HUES6 (cell line): ENCODE results near the gene EPHB4.

Experiments used
- H3K27ac ChIP-seq: 2 replicates; pipeline ENCODE4 v1.7.0; 2013; ENCODE audit warnings: low read depth, mild to moderate bottlenecking, low read length, inconsistent platforms
- H3K27me3 ChIP-seq: 2 replicates; pipeline ENCODE4 v1.6.1; 2013; ENCODE audit warnings: low read length; ENCODE audit not compliant: control insufficient read depth, insufficient read depth
- H3K36me3 ChIP-seq: 2 replicates; pipeline ENCODE4 v1.6.1; 2013; ENCODE audit warnings: low read length; ENCODE audit not compliant: control insufficient read depth, insufficient read depth
- H3K4me1 ChIP-seq: 2 replicates; pipeline ENCODE4 v1.6.1; 2013; ENCODE audit warnings: low read length; ENCODE audit not compliant: control insufficient read depth, insufficient read depth
- H3K4me3 ChIP-seq: 2 replicates; pipeline ENCODE4 v1.5.1; 2013; ENCODE audit warnings: low read depth, low read length
- H3K9ac ChIP-seq: one replicate; pipeline ENCODE4 v1.6.1; 2013; ENCODE audit warnings: mild to moderate bottlenecking, low read length
- H3K9me3 ChIP-seq: 2 replicates; pipeline ENCODE4 v1.6.1; 2013; ENCODE audit warnings: low read depth, low read length; ENCODE audit not compliant: control insufficient read depth, insufficient read depth

EPHB4 gene

GRCh38 chr7:100826514-100827329 lies 601 bp downstream of the EPHB4 start:
- H3K4me3 ChIP-seq = peak overlapping the region; percentile 96
- H3K27ac ChIP-seq = peak overlapping the region; percentile 89
- H3K27me3 ChIP-seq = no peaks in the 10 kb centered on the region
- no peaks in the 10 kb centered on the region for H3K9me3 ChIP-seq
- peaks cover 30% of the 10 kb centered on the region for H3K36me3 ChIP-seq
- peaks cover 14% of the 10 kb centered on the region for H3K4me1 ChIP-seq
- peak overlapping the region; percentile 86 for H3K9ac ChIP-seq

- H3K9ac ChIP-seq = peak overlapping the region; percentile 86
- no peaks in the 10 kb centered on the region for H3K27me3 ChIP-seq
- H3K9me3 ChIP-seq = no peaks in the 10 kb centered on the region
- H3K27ac ChIP-seq = peak overlapping the region; percentile 89; the same call in 1 of the 2 replicates
- H3K36me3 ChIP-seq = peaks cover 35% of the 10 kb centered on the region
- peaks cover 14% of the 10 kb centered on the region for H3K4me1 ChIP-seq
- peak overlapping the region; percentile 96 for H3K4me3 ChIP-seq
Measured at GRCh38 chr7:100825751-100826513, 1.4 kb downstream of the EPHB4 start.

GRCh38 chr7:100825215-100825671 lies 2.1 kb downstream of the EPHB4 start:
- Histone ChIP-seq H3K27ac (no peak overlapping the region), H3K4me3 (peak overlapping the region; percentile 96), H3K9ac (peak overlapping the region; percentile 86), H3K36me3 (peaks cover 42% of the 10 kb centered on the region), H3K9me3 (no peaks in the 10 kb centered on the region), H3K27me3 (no peaks in the 10 kb centered on the region), H3K4me1 (peaks cover 14% of the 10 kb centered on the region)

GRCh38 chr7:100824499-100825214 lies 2.7 kb downstream of the EPHB4 start:
- Histone ChIP-seq H3K9ac (peak overlapping the region; percentile 86), H3K27ac (no peak overlapping the region), H3K36me3 (peaks cover 48% of the 10 kb centered on the region), H3K4me1 (peaks cover 14% of the 10 kb centered on the region), H3K4me3 (peak overlapping the region; percentile 96), H3K9me3 (no peaks in the 10 kb centered on the region), H3K27me3 (no peaks in the 10 kb centered on the region)

GRCh38 chr7:100823534-100823933 lies 3.8 kb downstream of the EPHB4 start:
- H3K27me3 ChIP-seq = no peaks in the 10 kb centered on the region
- H3K4me3 ChIP-seq = no peak overlapping the region
- peaks cover 11% of the 10 kb centered on the region for H3K4me1 ChIP-seq
- H3K27ac ChIP-seq = no peak overlapping the region
- peaks cover 59% of the 10 kb centered on the region for H3K36me3 ChIP-seq
- H3K9ac ChIP-seq = no peak overlapping the region
- no peaks in the 10 kb centered on the region for H3K9me3 ChIP-seq

GRCh38 chr7:100823140-100823525 lies 4.2 kb downstream of the EPHB4 start:
- H3K9me3 ChIP-seq = no peaks in the 10 kb centered on the region
- H3K36me3 ChIP-seq = peaks cover 63% of the 10 kb centered on the region
- no peaks in the 10 kb centered on the region for H3K27me3 ChIP-seq
- no peak overlapping the region for H3K4me3 ChIP-seq
- H3K4me1 ChIP-seq = peaks cover 11% of the 10 kb centered on the region
- no peak overlapping the region for H3K9ac ChIP-seq
- H3K27ac ChIP-seq = no peak overlapping the region

- Histone ChIP-seq H3K4me1 (peaks cover 11% of the 10 kb centered on the region), H3K9me3 (no peaks in the 10 kb centered on the region), H3K27ac (no peak overlapping the region), H3K36me3 (peaks cover 67% of the 10 kb centered on the region), H3K9ac (no peak overlapping the region), H3K27me3 (no peaks in the 10 kb centered on the region), H3K4me3 (no peak overlapping the region)
Measured at GRCh38 chr7:100822236-100823139, 4.8 kb downstream of the EPHB4 start.

- Histone ChIP-seq H3K36me3 (peaks cover 92% of the 10 kb centered on the region), H3K27ac (no peak overlapping the region), H3K9me3 (no peaks in the 10 kb centered on the region), H3K4me3 (no peak overlapping the region), H3K27me3 (no peaks in the 10 kb centered on the region), H3K4me1 (no peaks in the 10 kb centered on the region), H3K9ac (no peak overlapping the region)
Measured at GRCh38 chr7:100819586-100819985, 7.7 kb downstream of the EPHB4 start.

- Histone ChIP-seq H3K36me3 (peaks cover 92% of the 10 kb centered on the region), H3K27me3 (no peaks in the 10 kb centered on the region), H3K9ac (no peak overlapping the region), H3K4me3 (no peak overlapping the region), H3K27ac (no peak overlapping the region), H3K9me3 (no peaks in the 10 kb centered on the region), H3K4me1 (no peaks in the 10 kb centered on the region)
Measured at GRCh38 chr7:100818825-100819224, 8.5 kb downstream of the EPHB4 start.

GRCh38 chr7:100818366-100818765 lies 9.0 kb downstream of the EPHB4 start:
- Histone ChIP-seq H3K4me3 (no peak overlapping the region), H3K36me3 (peaks cover 92% of the 10 kb centered on the region), H3K4me1 (no peaks in the 10 kb centered on the region), H3K9me3 (no peaks in the 10 kb centered on the region), H3K9ac (no peak overlapping the region), H3K27me3 (no peaks in the 10 kb centered on the region), H3K27ac (no peak overlapping the region)
